ENCODE results near the gene COL16A1.

DNA sequence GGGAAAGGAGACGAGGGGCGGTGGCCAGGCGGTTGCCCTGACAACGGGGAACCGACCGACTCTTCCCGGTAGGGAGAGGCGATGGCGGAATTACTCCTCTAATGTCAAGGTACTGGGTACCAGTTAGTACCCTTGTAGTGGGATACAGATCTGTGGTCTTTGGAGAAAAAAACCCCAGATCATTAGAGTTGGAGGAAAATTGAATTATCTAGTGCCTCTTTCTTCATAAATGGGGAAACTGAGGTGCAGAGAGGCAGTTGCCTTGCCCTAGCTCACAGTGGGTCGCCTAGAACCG, 58.6 kb downstream of the COL16A1 start:
- TF ChIP-seq, protein P1, sequence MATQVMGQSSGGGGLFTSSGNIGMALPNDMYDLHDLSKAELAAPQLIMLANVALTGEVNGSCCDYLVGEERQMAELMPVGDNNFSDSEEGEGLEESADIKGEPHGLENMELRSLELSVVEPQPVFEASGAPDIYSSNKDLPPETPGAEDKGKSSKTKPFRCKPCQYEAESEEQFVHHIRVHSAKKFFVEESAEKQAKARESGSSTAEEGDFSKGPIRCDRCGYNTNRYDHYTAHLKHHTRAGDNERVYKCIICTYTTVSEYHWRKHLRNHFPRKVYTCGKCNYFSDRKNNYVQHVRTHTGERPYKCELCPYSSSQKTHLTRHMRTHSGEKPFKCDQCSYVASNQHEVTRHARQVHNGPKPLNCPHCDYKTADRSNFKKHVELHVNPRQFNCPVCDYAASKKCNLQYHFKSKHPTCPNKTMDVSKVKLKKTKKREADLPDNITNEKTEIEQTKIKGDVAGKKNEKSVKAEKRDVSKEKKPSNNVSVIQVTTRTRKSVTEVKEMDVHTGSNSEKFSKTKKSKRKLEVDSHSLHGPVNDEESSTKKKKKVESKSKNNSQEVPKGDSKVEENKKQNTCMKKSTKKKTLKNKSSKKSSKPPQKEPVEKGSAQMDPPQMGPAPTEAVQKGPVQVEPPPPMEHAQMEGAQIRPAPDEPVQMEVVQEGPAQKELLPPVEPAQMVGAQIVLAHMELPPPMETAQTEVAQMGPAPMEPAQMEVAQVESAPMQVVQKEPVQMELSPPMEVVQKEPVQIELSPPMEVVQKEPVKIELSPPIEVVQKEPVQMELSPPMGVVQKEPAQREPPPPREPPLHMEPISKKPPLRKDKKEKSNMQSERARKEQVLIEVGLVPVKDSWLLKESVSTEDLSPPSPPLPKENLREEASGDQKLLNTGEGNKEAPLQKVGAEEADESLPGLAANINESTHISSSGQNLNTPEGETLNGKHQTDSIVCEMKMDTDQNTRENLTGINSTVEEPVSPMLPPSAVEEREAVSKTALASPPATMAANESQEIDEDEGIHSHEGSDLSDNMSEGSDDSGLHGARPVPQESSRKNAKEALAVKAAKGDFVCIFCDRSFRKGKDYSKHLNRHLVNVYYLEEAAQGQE (IDR thresholded peaks at IDR 0.05; ENCODE audit: low read depth, low read length), result no peak
- TF ChIP-seq POLR2AphosphoS5 (IDR thresholded peaks at IDR 0.05; ENCODE audit: low read depth, low read length) (no peak), EZH2phosphoT487 (IDR thresholded peaks at IDR 0.05; ENCODE audit: borderline replicate concordance, low read depth) (no peak), FOXM1 (IDR thresholded peaks at IDR 0.05; ENCODE audit: low read depth) (no peak), ZBTB33 (IDR thresholded peaks at IDR 0.05; ENCODE audit: borderline replicate concordance, low read depth) (no peak), CTCF (IDR thresholded peaks at IDR 0.05) (no peak), SIN3A (IDR thresholded peaks at IDR 0.05; ENCODE audit: borderline replicate concordance, low read depth, low read length) (no peak), JUND (IDR thresholded peaks at IDR 0.05) (no peak), GABPA (IDR thresholded peaks at IDR 0.05; ENCODE audit: low read depth) (no peak), USF2 (IDR thresholded peaks at IDR 0.05; ENCODE audit: borderline replicate concordance, low read depth, low read length) (no peak), MEF2A (IDR thresholded peaks at IDR 0.05; ENCODE audit: borderline replicate concordance, low read depth) (no peak), RXRA (IDR thresholded peaks at IDR 0.05; ENCODE audit: borderline replicate concordance, low read depth) (no peak)
- TF ChIP-seq, protein P2, sequence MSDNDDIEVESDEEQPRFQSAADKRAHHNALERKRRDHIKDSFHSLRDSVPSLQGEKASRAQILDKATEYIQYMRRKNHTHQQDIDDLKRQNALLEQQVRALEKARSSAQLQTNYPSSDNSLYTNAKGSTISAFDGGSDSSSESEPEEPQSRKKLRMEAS (IDR thresholded peaks at IDR 0.05; ENCODE audit: low read depth), result no peak

Data from SK-N-SH (cell line).